ENCODE data around the gene XRCC3.

GRCh38 chr14:103710771-103711377, 4.4 kb downstream of the XRCC3 start:
- TF ChIP-seq CTCF (conservative IDR thresholded peaks at IDR 0.05): no peak
- TF ChIP-seq ZFX (IDR thresholded peaks at IDR 0.05): no peak
